ENCODE data around the gene ZNF146.

GRCh38 chr19:36201684-36202083, 13.2 kb upstream of the ZNF146 start:
- no peak for TF ChIP-seq BHLHE40 (IDR thresholded peaks at IDR 0.05; ENCODE audit: borderline replicate concordance)
- TF ChIP-seq ARNT (IDR thresholded peaks at IDR 0.05) = no peak
- no peak for TF ChIP-seq ELF4 (IDR thresholded peaks at IDR 0.05)
- TF ChIP-seq HDGF (IDR thresholded peaks at IDR 0.05; ENCODE audit: borderline replicate concordance) = no peak
- TF ChIP-seq LEF1 (IDR thresholded peaks at IDR 0.05; ENCODE audit: borderline replicate concordance) = no peak
- TF ChIP-seq FOXK2 (IDR thresholded peaks at IDR 0.05) = no peak
- no peak for TF ChIP-seq FOXM1 (IDR thresholded peaks at IDR 0.05; ENCODE audit: borderline replicate concordance)
- TF ChIP-seq ZNF384 (IDR thresholded peaks at IDR 0.05) = no peak
- TF ChIP-seq CTBP1 (IDR thresholded peaks at IDR 0.05; ENCODE audit: borderline replicate concordance) = no peak
- no peak for TF ChIP-seq FOXA1 (IDR thresholded peaks at IDR 0.05)
- no peak for TF ChIP-seq L3MBTL2 (conservative IDR thresholded peaks at IDR 0.05)
- TF ChIP-seq SP1 (IDR thresholded peaks at IDR 0.05) = no peak
